Upper lobe of left lung (tissue), 4 donors: ENCODE results near the gene SPINK6.

ENCODE experiments used
- CTCF ChIP-seq, 6 experiments: fragments of 450-650 bp in 4 of 6; fragments of 200-600 bp in 2 of 6; sonication (generic) in 2 of 6; IDR thresholded peaks; one replicate each; pipeline ENCODE4 v1.5.1; 2016 to 2019; ENCODE audit warnings: antibody characterized with exemption in 6 of 6
- POLR2A ChIP-seq, 4 donors: fragments of 450-650 bp; IDR thresholded peaks; one replicate each; pipeline ENCODE4 v1.5.1; 2016 to 2017; ENCODE audit warnings: antibody characterized with exemption in 4 of 4, mild to moderate bottlenecking in 2 of 4

GRCh38 chr5:148168246-148168645 is 34.6 kb upstream of the SPINK6 start, which contains the start of gene SPINK14:
- TF ChIP-seq CTCF (IDR thresholded peaks at IDR 0.05) (no peak), POLR2A (IDR thresholded peaks at IDR 0.05) (no peak)
